HL-60 (cell line): ENCODE measurements around the gene TMEM72.

Experiments used
- GABPA ChIP-seq: IDR thresholded peaks from 2 replicates; pipeline ENCODE4 v1.6.1; 2012; ENCODE audit warnings: low read depth
- POLR2AphosphoS5 ChIP-seq: IDR thresholded peaks from 2 replicates; pipeline ENCODE4 v1.6.1; 2012; ENCODE audit warnings: low read depth
- SPI1 ChIP-seq: IDR thresholded peaks from 2 replicates; pipeline ENCODE4 v1.6.1; 2012; ENCODE audit warnings: low read depth, mild to moderate bottlenecking, borderline replicate concordance
- TF ChIP-seq, protein P1 (sequence below): IDR thresholded peaks from one replicate; pipeline ENCODE4 v1.5.1; 2011; ENCODE audit warnings: low read length, control low read depth, inconsistent platforms; ENCODE audit not compliant: insufficient read depth
- TF ChIP-seq, protein P2 (sequence below): IDR thresholded peaks from 2 replicates; pipeline ENCODE4 v1.6.1; 2012; ENCODE audit warnings: low read depth; ENCODE audit not compliant: insufficient replicate concordance

DNA sequence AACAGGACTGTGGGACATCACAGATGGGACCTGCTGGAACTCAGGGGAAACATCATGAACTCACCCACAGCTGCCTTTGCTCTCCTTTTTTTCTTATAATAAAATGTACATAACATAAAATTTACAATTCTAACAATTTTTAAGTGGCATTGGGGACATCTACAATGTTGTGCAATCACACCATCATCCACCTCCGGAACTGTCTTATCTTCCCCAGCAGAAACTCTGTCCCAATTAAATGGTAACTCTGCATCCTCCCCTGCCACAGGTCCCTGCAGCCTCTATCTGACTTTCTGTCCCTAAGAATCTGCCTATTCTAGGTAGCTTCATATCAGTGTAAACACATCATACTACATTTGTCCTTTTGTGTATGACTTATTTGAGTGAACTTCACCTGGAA is 19.4 kb upstream of the TMEM72 start:
- TF ChIP-seq, protein P1, sequence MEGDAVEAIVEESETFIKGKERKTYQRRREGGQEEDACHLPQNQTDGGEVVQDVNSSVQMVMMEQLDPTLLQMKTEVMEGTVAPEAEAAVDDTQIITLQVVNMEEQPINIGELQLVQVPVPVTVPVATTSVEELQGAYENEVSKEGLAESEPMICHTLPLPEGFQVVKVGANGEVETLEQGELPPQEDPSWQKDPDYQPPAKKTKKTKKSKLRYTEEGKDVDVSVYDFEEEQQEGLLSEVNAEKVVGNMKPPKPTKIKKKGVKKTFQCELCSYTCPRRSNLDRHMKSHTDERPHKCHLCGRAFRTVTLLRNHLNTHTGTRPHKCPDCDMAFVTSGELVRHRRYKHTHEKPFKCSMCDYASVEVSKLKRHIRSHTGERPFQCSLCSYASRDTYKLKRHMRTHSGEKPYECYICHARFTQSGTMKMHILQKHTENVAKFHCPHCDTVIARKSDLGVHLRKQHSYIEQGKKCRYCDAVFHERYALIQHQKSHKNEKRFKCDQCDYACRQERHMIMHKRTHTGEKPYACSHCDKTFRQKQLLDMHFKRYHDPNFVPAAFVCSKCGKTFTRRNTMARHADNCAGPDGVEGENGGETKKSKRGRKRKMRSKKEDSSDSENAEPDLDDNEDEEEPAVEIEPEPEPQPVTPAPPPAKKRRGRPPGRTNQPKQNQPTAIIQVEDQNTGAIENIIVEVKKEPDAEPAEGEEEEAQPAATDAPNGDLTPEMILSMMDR: no peak
- no peak for TF ChIP-seq GABPA
- TF ChIP-seq, protein P2, sequence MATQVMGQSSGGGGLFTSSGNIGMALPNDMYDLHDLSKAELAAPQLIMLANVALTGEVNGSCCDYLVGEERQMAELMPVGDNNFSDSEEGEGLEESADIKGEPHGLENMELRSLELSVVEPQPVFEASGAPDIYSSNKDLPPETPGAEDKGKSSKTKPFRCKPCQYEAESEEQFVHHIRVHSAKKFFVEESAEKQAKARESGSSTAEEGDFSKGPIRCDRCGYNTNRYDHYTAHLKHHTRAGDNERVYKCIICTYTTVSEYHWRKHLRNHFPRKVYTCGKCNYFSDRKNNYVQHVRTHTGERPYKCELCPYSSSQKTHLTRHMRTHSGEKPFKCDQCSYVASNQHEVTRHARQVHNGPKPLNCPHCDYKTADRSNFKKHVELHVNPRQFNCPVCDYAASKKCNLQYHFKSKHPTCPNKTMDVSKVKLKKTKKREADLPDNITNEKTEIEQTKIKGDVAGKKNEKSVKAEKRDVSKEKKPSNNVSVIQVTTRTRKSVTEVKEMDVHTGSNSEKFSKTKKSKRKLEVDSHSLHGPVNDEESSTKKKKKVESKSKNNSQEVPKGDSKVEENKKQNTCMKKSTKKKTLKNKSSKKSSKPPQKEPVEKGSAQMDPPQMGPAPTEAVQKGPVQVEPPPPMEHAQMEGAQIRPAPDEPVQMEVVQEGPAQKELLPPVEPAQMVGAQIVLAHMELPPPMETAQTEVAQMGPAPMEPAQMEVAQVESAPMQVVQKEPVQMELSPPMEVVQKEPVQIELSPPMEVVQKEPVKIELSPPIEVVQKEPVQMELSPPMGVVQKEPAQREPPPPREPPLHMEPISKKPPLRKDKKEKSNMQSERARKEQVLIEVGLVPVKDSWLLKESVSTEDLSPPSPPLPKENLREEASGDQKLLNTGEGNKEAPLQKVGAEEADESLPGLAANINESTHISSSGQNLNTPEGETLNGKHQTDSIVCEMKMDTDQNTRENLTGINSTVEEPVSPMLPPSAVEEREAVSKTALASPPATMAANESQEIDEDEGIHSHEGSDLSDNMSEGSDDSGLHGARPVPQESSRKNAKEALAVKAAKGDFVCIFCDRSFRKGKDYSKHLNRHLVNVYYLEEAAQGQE: no peak
- TF ChIP-seq POLR2AphosphoS5: no peak
- TF ChIP-seq SPI1: no peak
